Prostate gland (tissue), 2 donors: ENCODE measurements around the gene HNRNPF. TPM values are rescaled to one million over a fixed set of nuclear protein-coding genes. Genes with fewer than 3 reads are reported as not detected.

ENCODE experiments used
- DNase-seq: peaks from one replicate; pipeline ENCODE4 v3.0.0-alpha.2; 2019; ENCODE audit warnings: low spot score
- H3K27ac ChIP-seq, 2 donors: fragments of 200-600 bp; sonication (generic); 2 replicates each; pipeline ENCODE4 v1.5.1; 2017 to 2019
- H3K27me3 ChIP-seq: fragments of 200-600 bp; sonication (generic); replicated peaks from 2 replicates; pipeline ENCODE4 v1.5.1; 2019; ENCODE audit not compliant: insufficient read depth
- H3K36me3 ChIP-seq, 2 donors: fragments of 200-600 bp; sonication (generic); 1 replicate in 1 of 2; 2 replicates in 1 of 2; pipeline versions ENCODE4 v1.5.1 to v1.8.1; 2017 to 2019
- H3K4me1 ChIP-seq: fragments of 200-600 bp; sonication (generic); replicated peaks from 2 replicates; pipeline ENCODE4 v1.5.1; 2019
- H3K4me3 ChIP-seq, 2 donors: fragments of 200-600 bp; sonication (generic); 2 replicates each; pipeline ENCODE4 v1.5.1; 2017 to 2019
- H3K9me3 ChIP-seq: fragments of 200-600 bp; sonication (generic); 2 replicates; pipeline ENCODE4 v1.5.1; 2017
- CTCF ChIP-seq, 4 experiments: fragments of 200-600 bp in 2 of 4; fragments of 450-650 bp in 2 of 4; sonication (generic) in 2 of 4; IDR thresholded peaks; 1 replicate in 3 of 4; 2 replicates in 1 of 4; pipeline ENCODE4 v1.5.1; 2016 to 2019; ENCODE audit warnings: antibody characterized with exemption in 4 of 4, mild to moderate bottlenecking in 2 of 4, moderate library complexity in 2 of 4
- POLR2A ChIP-seq: fragments of 450-650 bp; IDR thresholded peaks from one replicate; pipeline ENCODE4 v1.6.1; 2016; ENCODE audit warnings: antibody characterized with exemption, mild to moderate bottlenecking
- POLR2AphosphoS5 ChIP-seq: sonication (generic); formaldehyde crosslinking; IDR thresholded peaks from one replicate; pipeline ENCODE4 v1.6.1; 2017; ENCODE audit warnings: antibody characterized with exemption
- WGBS: methylation state at CpG from one replicate; pipeline ENCODE4 v1.1.5; 2018; 5-methylcytosine and 5-hydroxymethylcytosine counted together
- intact Hi-C: fragments of 100-400 bp; cut with DNase I; formaldehyde crosslinking; loops from one replicate; pipeline ENCODE4 v1.14.2; 2022
- small RNA-seq, 2 donors: library from RNA; depleted of rRNA; stranded (forward); fragments of <200 nt; gene quantifications; one replicate each; pipeline ENCODE3, GENCODE V24; 2016
- total RNA-seq, 2 donors: library from RNA; depleted of rRNA; stranded (reverse); fragments of >200 nt; gene quantifications; one replicate each; pipeline ENCODE4 v1.1.0, GENCODE V29; 2016

Gene HNRNPF
- total RNA-seq, 2 donors from 2014 or later: 175 to 199 TPM

- Histone ChIP-seq H3K27me3 (no peaks in the 10 kb centered on the region), H3K4me3 (no peak overlapping the region), H3K4me1 (no peaks in the 10 kb centered on the region), H3K9me3 (no peaks in the 10 kb centered on the region), H3K27ac (no peak overlapping the region), H3K36me3 (no peaks in the 10 kb centered on the region)
- no peak for DNase-seq
- intact Hi-C loops: no loop called here
- WGBS: 85% methylated on average over 9 of the region's 9 CpGs
- TF ChIP-seq POLR2A: no peak
- no peak for TF ChIP-seq POLR2AphosphoS5
- TF ChIP-seq CTCF (IDR thresholded peaks at IDR 0.05): no peak
Measured at GRCh38 chr10:43336641-43337318, 72.2 kb downstream of the HNRNPF start.

- no peak overlapping the region for H3K27ac ChIP-seq
- intact Hi-C loops: no loop called here
- no peaks in the 10 kb centered on the region for H3K4me1 ChIP-seq
- no peak for DNase-seq
- no peak for TF ChIP-seq CTCF (IDR thresholded peaks at IDR 0.05)
- no peak for TF ChIP-seq POLR2AphosphoS5
- no peak for TF ChIP-seq POLR2A
- H3K27me3 ChIP-seq: no peaks in the 10 kb centered on the region
- no peak overlapping the region for H3K4me3 ChIP-seq
- 93% methylated on average over 3 of the region's 3 CpGs for WGBS
- no peaks in the 10 kb centered on the region for H3K36me3 ChIP-seq
- H3K9me3 ChIP-seq: no peaks in the 10 kb centered on the region
Measured at GRCh38 chr10:43336061-43336460, 72.9 kb downstream of the HNRNPF start.

Small RNAs within 50 kb of the gene (small RNA-seq; reads per million reads assigned to genes)
- gene RNU6ATAC11P (0 reads per million in 2 donors), gene RNU7-193P (0 reads per million in 2 donors), gene SNORD3J (0 reads per million in 2 donors)

Other genes with a start within 250 kb of the HNRNPF start
- 1 to 10 TPM; 4.3 to 9.3 TPM for gene RASGEF1A, start 142.1 kb downstream of the HNRNPF start, total RNA-seq
- gene FXYD4, start 37.5 kb downstream of the HNRNPF start, total RNA-seq: not detected
- 10 to 100 TPM in 1 of 2 donors, 1 to 10 TPM in 1; 6.6 to 12.5 TPM for gene ZNF487, start 27.9 kb upstream of the HNRNPF start, total RNA-seq
- gene ZNF239, start 165.4 kb upstream of the HNRNPF start, total RNA-seq: 1 to 10 TPM; 4.3 to 6.8 TPM
- 10 to 100 TPM in 1 of 2 donors, 1 to 10 TPM in 1; 6.9 to 16.1 TPM for gene ZNF485, start 197.3 kb upstream of the HNRNPF start, total RNA-seq
- gene ZNF32, start 239.7 kb upstream of the HNRNPF start, total RNA-seq: 10 to 100 TPM; 31.6 to 52.8 TPM